Measurements from ENCODE around the gene JADE1. TPM values are rescaled to one million over a fixed set of nuclear protein-coding genes. Genes with fewer than 3 reads are reported as not detected.
A peak's percentile ranks its signal among the peaks of the same experiment; 100 is the strongest.

JADE1 gene
- total RNA-seq, 4 donors from 2014 or later: 18.7 to 50.2 (median 35.7) TPM

- H3K4me1 ChIP-seq: peaks cover 0 to 3% of the 10 kb centered on the region in 2 donors
- H3K9me3 ChIP-seq: no peaks in the 10 kb centered on the region
- no peaks in the 10 kb centered on the region for H3K27me3 ChIP-seq
- TF ChIP-seq CTCF (IDR thresholded peaks at IDR 0.05) (no peak), POLR2A (IDR thresholded peaks at IDR 0.05) (no peak)
- no peak overlapping the region for H3K27ac ChIP-seq
- no peak for DNase-seq
- intact Hi-C loops (cut with DNase I; ENCODE audit: low total_unique reads): no loop called here
- H3K36me3 ChIP-seq: no peaks in the 10 kb centered on the region
- H3K4me3 ChIP-seq: no peak overlapping the region
Observed at GRCh38 chr4:128855621-128856020, 46.1 kb downstream of the JADE1 start.

GRCh38 chr4:128856246-128856645 is 46.7 kb downstream of the JADE1 start:
- H3K27ac ChIP-seq: no peak overlapping the region
- TF ChIP-seq POLR2A (IDR thresholded peaks at IDR 0.05) (no peak), CTCF (IDR thresholded peaks at IDR 0.05) (no peak)
- intact Hi-C loops (cut with DNase I; ENCODE audit: low total_unique reads): no loop called here
- H3K4me1 ChIP-seq: peaks cover 0 to 3% of the 10 kb centered on the region in 2 donors
- H3K27me3 ChIP-seq: no peaks in the 10 kb centered on the region
- no peak overlapping the region for H3K4me3 ChIP-seq
- no peaks in the 10 kb centered on the region for H3K36me3 ChIP-seq
- DNase-seq: no peak
- no peaks in the 10 kb centered on the region for H3K9me3 ChIP-seq

GRCh38 chr4:128858879-128859671 is 49.6 kb downstream of the JADE1 start:
- Histone ChIP-seq H3K9me3 (no peaks in the 10 kb centered on the region), H3K27ac (no peak overlapping the region), H3K27me3 (no peaks in the 10 kb centered on the region), H3K4me3 (no peak overlapping the region), H3K4me1 (peaks cover 0 to 3% of the 10 kb centered on the region in 2 donors), H3K36me3 (no peaks in the 10 kb centered on the region)
- DNase-seq: peak in 1 of 2 donors; percentile 47
- intact Hi-C loops (cut with DNase I; ENCODE audit: low total_unique reads): no loop called here
- TF ChIP-seq POLR2A (IDR thresholded peaks at IDR 0.05): no peak
- TF ChIP-seq CTCF (IDR thresholded peaks at IDR 0.05): no peak

GRCh38 chr4:128859887-128860677 is 50.6 kb downstream of the JADE1 start:
- H3K36me3 ChIP-seq: no peaks in the 10 kb centered on the region
- DNase-seq: no peak
- TF ChIP-seq POLR2A (IDR thresholded peaks at IDR 0.05): no peak
- no peak for TF ChIP-seq CTCF (IDR thresholded peaks at IDR 0.05)
- no peak overlapping the region for H3K4me3 ChIP-seq
- H3K4me1 ChIP-seq: peaks cover 0 to 3% of the 10 kb centered on the region in 2 donors
- H3K27ac ChIP-seq: peak overlapping the region in 1 of 2 donors; percentile 14
- intact Hi-C loops (cut with DNase I; ENCODE audit: low total_unique reads): loop anchor here (5.0 to 10.0 kb wide), 2 partner anchors 403 to 665 kb away; no protein-coding TSS in a partner anchor
- no peaks in the 10 kb centered on the region for H3K9me3 ChIP-seq
- no peaks in the 10 kb centered on the region for H3K27me3 ChIP-seq
